NCI-H748 (cell line): ENCODE results near the gene FGFBP2.
A peak's percentile ranks its signal among the peaks of the same experiment; 100 is the strongest.
"Not testable (repeated sequence)": the region's sequence is repeated elsewhere in the genome, so short reads cannot be mapped to it uniquely, and the experiment has no call there.

Source experiments
- DNase-seq: peaks from one replicate; lab custom pipeline; 2025; ENCODE audit not compliant: unreplicated experiment; lab: John Stamatoyannopoulos, UW

The FGFBP2 gene

GRCh38 chr4:15931451-15932210 is 31.3 kb downstream of the FGFBP2 start:
- no peak for DNase-seq

- DNase-seq: no peak
These were observed 32.7 kb downstream of the FGFBP2 start for GRCh38 chr4:15930314-15930713.

GRCh38 chr4:15929540-15929939 is 33.4 kb downstream of the FGFBP2 start:
- DNase-seq: no peak

- no peak for DNase-seq
These were observed 34.1 kb downstream of the FGFBP2 start for GRCh38 chr4:15928883-15929282.

- DNase-seq: no peak
These were observed 36.5 kb downstream of the FGFBP2 start for GRCh38 chr4:15926486-15926885.

GRCh38 chr4:15925830-15926229 is 37.1 kb downstream of the FGFBP2 start:
- no peak for DNase-seq

GRCh38 chr4:15921592-15921932 is 41.4 kb downstream of the FGFBP2 start:
- no peak for DNase-seq

GRCh38 chr4:15920723-15921591 is 42.0 kb downstream of the FGFBP2 start:
- DNase-seq: peak; percentile 12

GRCh38 chr4:15918484-15919129 is 44.4 kb downstream of the FGFBP2 start:
- DNase-seq: no peak

- no peak for DNase-seq
These were observed 45.7 kb downstream of the FGFBP2 start for GRCh38 chr4:15917297-15917696.

GRCh38 chr4:15916358-15916757 is 46.6 kb downstream of the FGFBP2 start:
- DNase-seq: not testable (repeated sequence)

GRCh38 chr4:15914736-15915135 is 48.2 kb downstream of the FGFBP2 start:
- no peak for DNase-seq

GRCh38 chr4:15914291-15914690 is 48.7 kb downstream of the FGFBP2 start:
- DNase-seq: no peak

- no peak for DNase-seq
These were observed 49.4 kb downstream of the FGFBP2 start for GRCh38 chr4:15913631-15913970.

- DNase-seq: no peak
These were observed 49.9 kb downstream of the FGFBP2 start for GRCh38 chr4:15912961-15913630.

- DNase-seq: no peak
These were observed 50.7 kb downstream of the FGFBP2 start for GRCh38 chr4:15912236-15912635.
